HL-60/S4 treated with phorbol 12-myristate 13-acetate at 8.2 ng/mL for 4 days and 3 days (cell line): ENCODE results near the gene TEAD1.

Experiments
- in situ Hi-C: fragments of 300-500 bp; cut with MboI; formaldehyde crosslinking; loops from 2 replicates; pipeline ENCODE4 v1.15.0; 2022; ENCODE audit warnings: low sequenced_read_pairs

The TEAD1 gene

DNA sequence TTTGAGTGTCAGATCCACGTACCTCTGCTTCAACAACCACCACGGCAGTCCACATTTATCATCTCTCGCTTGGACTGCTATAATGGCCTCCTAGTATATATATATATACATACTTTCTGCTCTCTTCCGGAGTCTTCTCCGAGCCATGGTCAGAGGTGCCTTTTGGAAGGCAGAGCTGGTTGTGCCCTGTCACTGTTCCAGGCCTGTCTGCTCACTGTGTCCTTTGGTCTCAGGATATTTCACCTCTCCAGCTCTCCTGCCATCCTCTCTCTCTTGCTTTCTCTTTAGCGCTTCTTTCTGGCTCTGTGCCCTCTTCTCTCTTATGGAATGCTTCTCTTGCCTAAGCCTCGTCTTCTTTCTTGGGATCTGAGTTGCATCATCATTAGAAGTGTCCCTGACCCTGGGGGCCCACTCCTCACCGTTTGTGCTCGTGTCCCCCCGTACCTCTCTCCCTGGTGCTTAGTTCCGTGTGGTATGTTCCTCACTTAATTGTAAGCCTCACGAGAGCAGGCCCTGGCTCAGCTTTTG lies 248.8 kb downstream of the TEAD1 start:
- in situ Hi-C loops = no loop called here

DNA sequence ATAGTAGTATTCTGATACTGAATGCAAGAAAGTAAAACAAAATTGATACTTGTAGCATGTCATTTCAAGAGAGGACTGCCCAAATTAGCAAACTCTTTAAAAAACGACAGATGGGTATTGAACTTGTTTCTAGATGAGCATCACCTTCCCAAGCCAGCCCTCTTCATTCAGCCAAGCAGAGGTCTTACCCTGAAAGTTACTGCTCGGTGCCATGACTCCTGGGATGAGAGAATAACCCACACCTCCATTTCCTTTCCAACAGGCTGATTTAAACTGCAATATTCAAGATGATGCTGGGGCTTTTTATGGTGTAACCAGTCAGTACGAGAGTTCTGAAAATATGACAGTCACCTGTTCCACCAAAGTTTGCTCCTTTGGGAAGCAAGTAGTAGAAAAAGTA lies 250.4 kb downstream of the TEAD1 start:
- in situ Hi-C loops = no loop called here

DNA sequence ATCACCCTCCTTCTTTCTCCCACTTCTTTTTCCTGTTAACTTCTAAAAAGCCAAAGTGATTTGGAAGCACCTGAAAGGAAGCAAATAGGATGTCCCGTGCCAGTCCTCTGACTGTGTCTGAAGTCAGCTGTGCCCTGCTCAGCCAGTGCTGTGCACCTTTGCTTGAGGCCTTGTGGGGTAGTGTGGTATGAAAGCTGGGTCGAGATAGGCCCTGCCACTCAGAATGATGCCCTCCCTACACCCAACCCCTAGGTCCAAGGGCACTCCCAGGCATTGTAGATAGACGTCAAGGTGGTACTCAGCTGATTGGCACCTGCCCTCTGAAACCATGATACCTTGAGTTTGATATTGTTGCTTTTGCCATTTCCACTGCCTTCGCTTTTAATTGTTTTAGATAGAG lies 251.3 kb downstream of the TEAD1 start:
- in situ Hi-C loops = no loop called here

DNA sequence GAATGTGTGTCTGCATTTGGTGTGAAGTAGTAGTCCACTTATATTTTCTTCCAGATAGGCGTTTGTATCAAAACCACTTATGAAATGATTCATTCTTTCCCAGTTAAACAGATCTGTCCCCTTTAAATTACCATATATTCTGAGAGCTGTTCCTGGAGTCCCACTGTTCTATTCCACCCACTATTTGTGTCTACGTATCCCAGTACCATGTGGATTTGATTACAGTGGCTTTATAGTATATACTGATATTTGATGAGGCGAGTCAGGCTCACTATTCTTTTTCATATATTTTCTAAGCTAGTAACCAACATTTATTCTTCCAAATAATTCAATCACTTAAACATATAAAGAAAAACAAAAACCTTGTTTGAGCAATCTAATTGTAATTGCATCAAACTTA lies 253.0 kb downstream of the TEAD1 start:
- in situ Hi-C loops = no loop called here

DNA sequence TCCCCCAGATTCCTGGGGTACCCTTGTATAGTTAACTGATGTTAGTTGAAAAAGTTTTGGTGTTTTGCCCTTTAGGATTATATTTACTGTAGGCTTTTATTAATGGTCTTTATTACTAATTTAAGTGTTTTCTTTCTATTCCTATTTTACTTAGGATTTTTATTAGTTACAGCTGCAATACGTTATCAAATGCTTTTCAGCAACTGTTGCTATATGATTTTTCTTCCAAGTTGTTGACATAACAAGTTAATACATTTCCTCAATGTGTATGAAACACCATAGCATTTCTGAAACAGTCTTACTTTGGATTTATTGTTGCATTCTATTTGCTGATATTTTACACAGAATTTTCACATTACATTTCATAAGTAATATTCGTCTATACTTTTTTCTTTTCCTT lies 253.7 kb downstream of the TEAD1 start:
- in situ Hi-C loops = no loop called here

DNA sequence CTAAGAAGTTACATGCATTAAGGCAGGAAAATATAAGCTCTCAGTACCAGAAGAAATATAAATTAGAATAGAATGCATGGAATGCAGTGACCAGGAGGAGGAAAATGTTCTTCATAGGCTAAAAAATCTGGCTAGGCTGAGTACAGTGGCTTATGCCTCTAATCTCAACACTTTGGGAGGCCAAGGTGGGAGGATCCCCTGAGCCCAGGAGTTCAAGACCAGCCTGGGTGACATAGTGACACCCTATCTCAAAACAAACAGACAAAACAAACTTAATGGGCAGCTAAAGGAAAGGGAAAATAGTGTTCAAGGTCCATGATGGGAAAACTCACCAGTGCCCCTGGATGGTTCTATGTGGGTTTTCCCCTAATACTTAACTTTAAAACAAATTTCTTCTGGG lies 256.6 kb downstream of the TEAD1 start:
- in situ Hi-C loops = no loop called here

DNA sequence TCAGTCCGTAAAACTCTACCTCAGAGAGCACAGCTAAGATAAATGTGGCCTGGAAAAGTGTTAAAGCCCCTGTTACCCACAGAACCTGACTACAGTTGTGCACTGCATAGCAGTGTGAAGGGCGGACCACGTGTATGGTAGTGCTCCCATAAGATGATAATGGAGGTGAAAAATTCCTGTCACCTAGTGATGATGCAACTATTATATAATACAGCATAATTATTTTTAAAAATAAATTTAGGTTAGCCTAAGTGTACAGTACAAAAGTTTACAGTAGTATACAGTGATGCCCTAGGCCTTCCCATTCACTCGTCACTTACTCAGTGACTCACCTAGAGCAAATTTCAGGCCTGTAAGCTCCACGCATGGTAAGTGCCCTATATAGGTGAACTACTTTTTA lies 258.3 kb downstream of the TEAD1 start:
- in situ Hi-C loops = no loop called here

DNA sequence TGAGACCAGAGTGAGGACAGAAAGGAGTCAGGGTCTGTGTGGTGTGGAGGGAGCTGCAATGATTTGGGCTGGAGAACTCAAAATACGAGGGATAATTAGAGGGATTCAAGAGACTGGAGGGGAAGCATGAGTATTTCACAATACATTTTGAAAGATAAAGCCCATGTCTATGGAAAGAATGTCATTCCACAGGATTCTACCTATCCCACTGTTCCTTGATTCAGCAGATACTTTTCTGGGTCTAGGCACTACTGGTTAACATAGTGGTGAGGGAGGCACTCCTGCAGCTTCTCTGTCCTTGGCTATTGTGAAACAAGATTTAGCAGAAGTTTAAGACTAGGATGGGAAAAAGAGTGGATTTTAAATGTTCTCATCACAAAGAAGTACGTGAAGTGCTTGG lies 262.0 kb downstream of the TEAD1 start:
- in situ Hi-C loops = no loop called here

DNA sequence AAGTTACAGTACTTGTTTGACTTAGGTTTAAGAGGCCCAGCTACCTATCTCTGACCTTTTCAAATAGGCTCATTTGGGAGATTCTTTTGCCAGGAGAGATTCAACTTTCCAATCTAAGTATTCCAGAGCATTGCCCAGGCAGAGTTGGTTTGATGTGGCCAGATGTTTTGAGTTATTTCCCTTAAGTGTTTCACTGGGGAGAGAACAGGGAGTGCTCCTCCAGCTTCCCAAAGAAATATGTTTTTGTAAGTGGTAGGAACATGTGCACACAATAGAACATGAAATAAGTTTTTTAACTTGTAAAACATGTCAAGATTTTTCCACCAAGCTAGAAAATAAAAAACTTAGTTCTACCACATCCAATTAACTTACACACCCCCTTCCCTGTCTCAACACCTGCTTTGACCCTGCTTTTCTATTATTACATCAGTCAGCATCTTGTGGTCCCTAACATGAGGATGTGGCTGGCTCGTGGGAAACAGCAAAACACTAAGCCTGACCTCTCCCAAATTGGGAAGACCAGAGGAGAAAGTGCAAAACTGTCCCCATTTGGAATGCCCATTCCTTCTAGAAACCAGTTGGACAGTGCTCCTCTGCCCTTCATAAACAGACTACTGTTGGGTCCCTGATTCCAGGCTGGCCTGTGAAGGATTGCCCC lies 264.5 kb downstream of the TEAD1 start:
- in situ Hi-C loops = no loop called here

DNA sequence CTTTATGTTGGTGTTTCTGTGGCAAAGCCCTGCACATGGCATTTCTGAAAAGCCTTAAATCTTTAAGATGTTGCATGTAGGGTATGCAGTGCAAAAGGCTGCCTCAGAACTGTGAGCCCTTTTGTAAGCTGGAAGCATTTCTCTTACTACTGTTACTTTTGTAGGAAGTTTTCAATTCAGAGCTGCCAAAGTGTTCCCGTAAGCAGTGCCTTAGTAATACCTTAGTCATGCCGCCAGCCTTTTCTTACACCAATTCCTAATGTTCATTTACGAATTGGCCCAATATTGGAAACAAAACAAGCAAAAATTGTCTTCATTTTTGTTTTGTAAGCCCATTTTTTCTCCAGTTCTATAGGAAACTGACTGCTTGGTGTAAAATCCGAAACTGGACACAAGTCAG lies 267.4 kb downstream of the TEAD1 start:
- in situ Hi-C loops = no loop called here

DNA sequence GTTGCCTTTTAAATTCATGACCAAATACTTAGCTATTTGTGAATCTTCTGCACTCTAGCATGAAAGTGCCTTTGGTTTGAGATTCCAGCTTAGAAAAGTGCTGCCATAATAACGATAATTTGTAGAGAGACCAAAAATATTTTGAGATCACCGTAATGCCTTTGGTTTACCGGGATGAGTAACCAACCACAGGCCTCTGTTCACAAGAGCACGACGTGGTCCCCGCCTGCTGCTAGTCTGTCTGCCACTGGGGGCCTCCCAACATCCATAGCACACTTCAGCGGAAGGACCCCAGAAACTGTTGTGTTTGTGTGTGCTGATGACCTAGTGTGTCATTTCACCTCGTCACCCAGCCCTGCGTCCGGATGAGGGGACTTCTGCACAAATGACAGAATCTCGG lies 267.9 kb downstream of the TEAD1 start:
- in situ Hi-C loops = no loop called here

DNA sequence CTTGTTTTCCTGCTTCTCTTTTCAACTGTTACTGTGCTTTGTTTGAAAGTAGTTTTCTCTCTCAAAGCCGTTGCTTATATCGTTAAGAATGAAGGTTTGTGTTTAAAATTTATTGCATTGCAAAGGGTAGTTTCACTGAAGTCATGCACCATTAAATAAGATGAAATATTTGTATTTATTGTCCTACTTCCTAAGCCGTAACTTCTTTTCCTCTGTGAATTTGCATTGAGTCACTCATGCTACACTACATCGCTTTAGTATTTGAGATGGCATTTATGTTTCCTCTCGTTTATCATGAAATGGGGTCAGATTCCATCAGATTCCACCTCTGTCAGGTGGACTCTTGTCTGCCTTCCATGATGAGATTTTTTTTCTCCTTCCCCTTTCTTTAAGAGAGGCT lies 269.1 kb downstream of the TEAD1 start:
- in situ Hi-C loops = no loop called here

DNA sequence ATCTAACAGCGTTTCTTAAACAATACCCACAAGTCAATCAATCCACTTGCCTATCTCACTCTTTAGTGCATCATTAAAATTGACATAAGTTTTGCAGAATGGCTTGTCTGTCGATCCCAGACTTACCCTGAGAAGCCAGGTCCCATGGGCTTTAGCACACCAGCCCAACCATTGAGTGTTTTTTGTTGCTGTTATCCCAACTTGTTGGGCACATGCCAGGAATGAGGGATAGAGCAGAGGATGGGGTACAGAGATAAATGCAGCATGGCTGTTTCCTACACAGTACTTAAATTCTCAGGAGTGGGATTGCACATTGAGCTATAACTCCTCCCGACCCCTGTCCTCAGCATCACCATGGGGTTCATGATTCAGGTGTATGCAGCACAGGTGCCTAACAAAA lies 270.7 kb downstream of the TEAD1 start:
- in situ Hi-C loops = no loop called here

DNA sequence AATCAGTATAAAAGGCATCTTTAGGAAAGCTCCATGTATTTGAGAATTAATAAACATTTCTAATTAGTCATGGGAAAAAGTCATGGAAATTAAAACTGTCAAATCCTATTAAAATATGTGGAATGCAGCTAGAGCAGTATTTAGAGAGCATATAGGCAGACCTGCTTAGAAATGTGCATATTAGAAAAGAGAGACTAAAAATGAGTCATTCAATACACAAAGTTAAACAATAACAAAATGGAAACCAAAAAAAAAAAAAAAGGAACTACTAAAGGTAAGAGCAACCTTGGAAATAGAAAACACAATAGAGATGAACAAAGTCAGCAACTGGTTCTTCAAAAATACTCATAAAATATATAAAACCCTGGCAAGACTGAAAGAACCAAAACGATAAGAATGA lies 275.2 kb downstream of the TEAD1 start:
- in situ Hi-C loops = no loop called here

DNA sequence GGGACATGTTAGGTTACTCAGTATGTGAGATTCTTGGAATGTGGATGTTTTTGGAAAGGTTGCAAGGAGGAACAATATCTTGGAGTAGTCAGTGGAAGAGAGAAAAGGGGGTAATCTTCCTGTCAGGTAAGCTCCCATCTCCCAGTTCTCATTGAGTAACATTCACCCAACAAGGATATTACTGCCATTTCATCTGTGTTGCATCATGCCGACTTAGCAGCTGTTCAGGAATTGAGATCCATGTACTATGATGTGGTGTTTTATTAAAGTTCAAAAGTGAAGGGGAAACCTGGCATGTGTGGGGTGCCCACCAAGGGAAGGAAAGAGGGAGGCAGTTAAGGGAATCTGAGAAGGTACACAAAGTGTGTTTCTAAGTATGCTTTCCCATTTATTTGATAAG lies 276.4 kb downstream of the TEAD1 start:
- in situ Hi-C loops = no loop called here

DNA sequence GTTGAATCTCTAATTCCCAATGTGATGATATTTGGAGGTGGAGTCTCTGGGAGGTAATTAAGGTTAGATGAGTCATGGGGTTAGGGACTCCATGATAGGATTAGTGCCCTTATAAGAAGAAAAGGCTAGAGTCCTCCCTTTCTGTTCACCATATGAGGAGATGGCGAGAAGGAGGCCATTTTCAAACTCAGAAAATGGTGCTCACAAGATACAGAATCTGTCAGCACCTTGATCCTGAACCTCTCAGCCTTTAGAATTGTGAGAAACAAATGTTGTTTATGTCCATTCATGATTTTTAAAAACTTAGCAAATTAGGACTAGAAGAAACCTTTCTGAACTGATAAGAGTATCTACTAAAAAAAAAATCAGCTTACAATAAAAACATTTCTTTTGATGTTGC lies 277.2 kb downstream of the TEAD1 start:
- in situ Hi-C loops = no loop called here

DNA sequence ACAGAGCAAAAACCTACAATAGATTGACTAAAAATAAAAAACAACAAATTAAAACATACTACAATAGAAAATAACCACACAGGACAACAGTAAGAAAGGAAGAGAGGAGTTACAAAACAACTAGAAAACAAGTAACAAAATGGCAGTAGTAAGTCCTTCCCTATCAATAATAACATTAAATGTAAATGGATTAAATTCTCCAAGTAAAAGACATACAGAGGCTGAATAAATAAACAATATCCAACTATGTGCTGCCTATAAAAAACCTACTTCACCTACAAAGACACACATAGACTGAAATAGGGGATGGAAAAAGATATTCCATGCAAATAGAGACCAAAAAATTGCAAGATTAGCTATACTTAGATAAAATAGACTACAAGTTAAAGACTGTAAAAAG lies 277.9 kb downstream of the TEAD1 start:
- in situ Hi-C loops = no loop called here

DNA sequence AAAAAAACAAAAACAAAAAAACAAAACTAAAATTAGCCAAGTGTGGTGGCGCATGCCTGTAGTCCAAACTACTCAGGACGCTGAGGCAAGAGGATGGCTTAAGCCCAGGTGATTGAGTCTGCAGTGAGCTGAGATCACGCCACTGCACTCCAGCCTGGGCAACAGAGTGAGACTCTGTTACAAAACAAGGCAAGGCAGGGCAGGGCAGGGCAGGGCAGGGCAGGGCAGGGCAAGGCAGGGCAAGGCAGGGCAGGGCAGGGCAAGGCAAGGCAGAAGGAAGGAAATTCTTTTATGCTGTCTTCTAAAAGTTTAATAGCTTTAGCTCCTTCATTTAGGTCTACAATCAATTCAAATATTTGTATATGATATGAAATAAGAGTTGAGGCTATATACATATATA lies 284.8 kb downstream of the TEAD1 start:
- in situ Hi-C loops = no loop called here

DNA sequence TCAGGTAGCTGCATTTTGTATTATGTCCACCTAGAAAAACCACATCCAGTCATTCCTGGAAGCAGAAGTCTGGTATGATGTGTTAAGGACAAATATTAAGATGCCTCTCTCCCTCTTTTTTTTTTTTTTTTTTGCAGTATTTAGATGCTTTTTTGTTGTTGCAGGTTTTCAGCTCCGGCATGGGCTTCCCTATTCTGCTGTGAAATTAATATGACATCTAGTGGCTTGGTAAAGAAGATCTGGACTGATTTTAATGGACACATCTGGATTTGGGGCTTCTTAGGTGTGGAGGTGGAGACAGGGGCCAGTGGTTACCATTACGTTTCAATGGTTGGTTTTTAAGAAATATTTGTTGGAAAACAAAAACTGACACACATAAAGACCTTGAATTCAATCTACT lies 287.4 kb downstream of the TEAD1 start:
- in situ Hi-C loops = no loop called here

DNA sequence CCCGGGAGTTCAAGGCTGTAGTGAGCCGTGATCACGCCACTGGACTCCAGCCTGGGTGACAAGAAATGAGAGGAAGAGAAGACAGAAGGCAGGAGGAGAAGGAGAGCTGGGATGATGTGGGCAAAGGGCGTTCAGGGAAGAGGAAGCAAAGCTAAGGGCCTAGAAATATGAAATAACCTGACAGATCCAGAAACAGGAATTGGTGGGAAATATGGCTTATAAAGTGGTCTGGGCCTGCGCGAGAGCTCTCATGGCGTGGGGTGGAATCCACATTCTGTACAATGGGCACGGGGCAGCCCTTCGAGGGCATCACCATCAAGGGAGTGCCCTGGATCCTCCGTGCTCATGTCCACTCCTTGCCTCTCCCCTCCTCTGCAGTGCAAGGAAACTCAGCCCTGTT lies 288.1 kb downstream of the TEAD1 start:
- in situ Hi-C loops = no loop called here

DNA sequence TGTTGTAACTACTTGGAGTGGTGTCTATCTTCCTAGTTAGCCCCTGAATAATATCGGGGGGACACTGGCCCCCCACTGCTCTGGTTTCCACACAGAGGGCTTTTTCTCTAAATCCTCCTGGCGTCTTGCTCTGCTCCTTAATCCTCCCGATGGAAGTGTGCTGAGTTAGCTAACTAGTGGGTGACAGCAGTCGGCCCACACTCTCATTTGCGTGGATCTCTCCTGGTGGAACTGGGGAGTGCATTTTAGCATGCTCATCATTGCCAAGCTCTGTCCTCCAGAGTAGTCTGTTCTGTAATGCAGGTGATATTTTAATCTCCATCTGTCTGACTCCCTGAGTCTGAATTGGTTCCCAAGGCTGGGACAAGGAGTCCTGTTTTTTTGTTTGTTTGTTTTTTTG lies 288.8 kb downstream of the TEAD1 start:
- in situ Hi-C loops = no loop called here

DNA sequence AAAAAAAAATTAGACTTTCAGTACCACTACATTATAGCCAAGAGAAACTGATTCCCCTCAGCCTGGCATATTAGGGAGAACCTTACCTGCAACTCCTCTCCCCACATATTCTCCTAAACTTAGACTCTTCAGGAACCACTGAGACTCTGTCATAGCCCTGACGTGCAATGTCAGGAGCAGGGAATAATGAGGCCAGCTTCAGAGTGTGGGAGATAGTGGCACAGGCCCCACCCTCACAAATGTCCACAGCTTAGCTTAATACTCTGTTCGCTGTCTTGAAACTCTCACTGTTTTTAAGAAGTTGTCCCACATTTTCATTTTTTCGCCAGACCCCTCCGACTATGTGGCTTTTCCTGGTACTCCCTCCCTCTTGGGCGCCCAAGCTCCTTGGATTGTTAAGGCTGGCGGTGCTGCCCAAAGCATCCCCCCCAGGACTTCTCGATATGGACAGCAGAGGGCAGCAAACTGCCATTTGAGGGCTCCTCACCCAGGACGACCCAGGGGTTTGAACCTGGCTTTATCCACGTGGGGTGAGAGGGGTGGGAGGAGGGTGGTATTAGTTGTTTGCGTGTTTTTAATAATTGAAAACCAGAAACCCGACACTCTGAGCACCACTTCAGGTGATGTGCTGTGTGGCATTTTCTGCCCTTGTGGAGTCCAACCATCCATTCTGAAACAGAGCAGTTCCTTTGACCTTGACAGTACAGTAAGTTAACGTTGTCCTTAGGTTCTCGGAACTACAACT lies 289.7 kb downstream of the TEAD1 start:
- in situ Hi-C loops = no loop called here

DNA sequence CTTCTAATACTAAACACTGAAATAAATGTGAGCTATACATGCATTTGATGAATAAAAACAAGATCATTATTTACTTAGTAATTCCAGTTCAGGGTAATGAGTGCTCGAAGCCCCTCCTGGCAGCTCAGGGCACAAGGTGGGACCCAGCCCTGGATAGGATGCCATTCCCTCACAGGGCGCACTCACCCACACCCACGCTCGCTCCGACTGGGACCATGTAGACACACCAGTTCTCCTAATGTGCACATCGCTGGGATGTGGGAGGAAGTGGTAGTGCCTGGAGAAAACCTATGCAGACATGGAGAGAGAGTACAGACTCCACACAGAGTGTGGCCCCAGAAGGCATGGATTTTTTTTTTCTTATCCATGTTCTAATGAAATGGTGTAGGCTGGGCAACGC lies 290.4 kb downstream of the TEAD1 start:
- in situ Hi-C loops = no loop called here
